ENCODE measurements around the gene LYZL6. TPM values are rescaled to one million over a fixed set of nuclear protein-coding genes. Genes with fewer than 3 reads are reported as not detected.

The LYZL6 gene
- total and polyA plus RNA-seq, 2 of the 8 experiments (the other 6 are each of a cell fraction or from before 2014, with no cell fraction given): not detected

DNA sequence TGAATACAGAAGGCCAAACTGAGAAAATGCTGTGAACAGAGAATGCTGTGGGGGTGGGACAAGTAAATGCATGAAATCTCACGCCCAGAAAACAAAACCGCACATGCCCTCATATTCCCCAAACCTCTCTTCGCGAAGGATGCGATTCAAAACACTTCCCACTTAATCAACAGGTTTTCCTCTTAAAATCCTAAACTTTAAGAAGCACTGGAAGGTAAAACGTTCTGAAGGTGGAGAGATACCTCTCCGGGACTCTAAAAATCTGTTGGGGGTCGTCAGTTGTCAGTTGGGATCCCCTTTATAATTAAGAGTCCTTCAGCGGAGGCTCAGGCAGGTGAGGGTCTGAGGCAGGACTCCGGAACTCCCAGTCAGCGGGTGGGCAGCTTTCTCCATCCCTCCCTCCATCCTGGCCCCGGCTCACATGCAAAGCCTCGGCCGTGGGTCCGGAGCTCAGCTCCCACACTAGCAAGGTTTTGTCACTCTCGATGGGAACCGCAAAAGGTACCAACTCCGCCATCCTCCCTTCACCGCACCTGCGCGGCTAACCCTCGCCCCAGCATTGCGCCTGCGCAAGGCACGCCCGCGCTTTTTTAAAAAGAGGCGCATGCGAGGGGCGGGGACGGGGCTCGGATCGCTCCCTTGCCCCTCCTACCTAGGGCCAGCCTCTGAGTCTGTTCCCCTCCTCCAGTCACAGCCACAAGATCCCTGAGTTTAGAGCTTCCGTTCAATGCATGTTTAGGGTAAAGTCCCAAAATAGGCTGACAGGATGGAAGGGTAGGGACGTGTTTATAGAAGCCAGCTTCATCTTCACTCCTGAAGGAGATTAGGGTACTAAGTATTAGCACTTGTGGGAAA is 13.1 kb downstream of the LYZL6 start, which contains the start of gene RDM1 (continued):
- TF ChIP-seq KDM1A (IDR thresholded peaks at IDR 0.05; ENCODE audit: borderline replicate concordance, low read length) (peak; percentile 19; the same call in 1 of the 2 replicates), POLR2AphosphoS5 (IDR thresholded peaks at IDR 0.05; ENCODE audit: low read depth, low read length) (peak; percentile 53; the same call in 1 of the 2 replicates), SIRT6 (IDR thresholded peaks at IDR 0.05; ENCODE audit: low read length) (no peak), TCF12 (IDR thresholded peaks at IDR 0.05; ENCODE audit: low read depth, low read length) (no peak), POLR2A (IDR thresholded peaks at IDR 0.05; ENCODE audit: control extremely low read depth in 1 of 2, low read depth in 2 of 2, low read length in 2 of 2) (peak in 1 of 2 experiments; percentile 58; a peak in 2 of 3 replicates), BRCA1 (IDR thresholded peaks at IDR 0.05; ENCODE audit: low read depth, low read length) (no peak), PHF8 (conservative IDR thresholded peaks at IDR 0.05; ENCODE audit: low read depth, low read length) (peak; percentile 57; the same call in 1 of the 2 replicates), TAF7 (optimal IDR thresholded peaks at IDR 0.05; ENCODE audit: borderline replicate concordance, low read depth, low read length) (no peak), RFX5 (IDR thresholded peaks at IDR 0.05; ENCODE audit: borderline replicate concordance, low read depth, low read length) (no peak), CBX5 (IDR thresholded peaks at IDR 0.05; ENCODE audit: low read depth, low read length) (no peak)
